Measurements from ENCODE around the gene MLF1.

GRCh38 chr3:158559504-158559903 lies 11.5 kb upstream of the MLF1 start:
- TF ChIP-seq TAF1 (IDR thresholded peaks at IDR 0.05; ENCODE audit: low read depth, low read length), result no peak
- TF ChIP-seq POLR2A (IDR thresholded peaks at IDR 0.05; ENCODE audit: low read depth, low read length), result no peak
- TF ChIP-seq POLR2AphosphoS5 (IDR thresholded peaks at IDR 0.05; ENCODE audit: low read depth, low read length), result no peak
- no peak for TF ChIP-seq POU2F2 (IDR thresholded peaks at IDR 0.05; ENCODE audit: low read depth, low read length)
- no peak for TF ChIP-seq PAX5 (IDR thresholded peaks at IDR 0.05; ENCODE audit: insufficient read depth, low read length, severe bottlenecking)

Measured in GM12891 (cell line).